GM12878 (cell line): ENCODE measurements around the gene HERPUD1. TPM values are rescaled to one million over a fixed set of nuclear protein-coding genes. Genes with fewer than 3 reads are reported as not detected.

ENCODE experiments used
- ATF7 ChIP-seq: fragments of 450-650 bp; IDR thresholded peaks from 2 replicates; pipeline ENCODE4 v1.6.1; 2016; ENCODE audit warnings: low read depth, mild to moderate bottlenecking
- BHLHE40 ChIP-seq, 2 experiments: fragments of 450-650 bp in 1 of 2; IDR thresholded peaks; 2 replicates each; pipeline ENCODE4 v1.6.1; 2011 to 2017; ENCODE audit warnings: low read depth in 2 of 2, borderline replicate concordance in 1 of 2, improper control_type of control experiment in 1 of 2, low read length in 1 of 2, mild to moderate bottlenecking in 1 of 2
- CBFB ChIP-seq: IDR thresholded peaks from 2 replicates; pipeline ENCODE4 v1.6.1; 2016; ENCODE audit warnings: antibody characterized with exemption, low read depth
- CHD1 ChIP-seq: IDR thresholded peaks from 2 replicates; pipeline ENCODE4 v1.6.1; 2012; ENCODE audit warnings: low read depth, low read length, improper control_type of control experiment
- CREM ChIP-seq: IDR thresholded peaks from 2 replicates; pipeline ENCODE4 v1.6.1; 2014; ENCODE audit warnings: antibody characterized with exemption, low read depth
- EZH2 ChIP-seq: IDR thresholded peaks from 2 replicates; pipeline ENCODE4 v1.6.1; 2012; ENCODE audit warnings: low read depth, mild to moderate bottlenecking, control low read depth, inconsistent platforms, low read length, borderline replicate concordance; ENCODE audit not compliant: control insufficient read depth
- GABPA ChIP-seq: IDR thresholded peaks from 2 replicates; pipeline ENCODE4 v1.6.1; 2014; ENCODE audit warnings: antibody characterized with exemption, low read depth, mild to moderate bottlenecking, inconsistent platforms
- IRF3 ChIP-seq: fragments of 450-650 bp; IDR thresholded peaks from 2 replicates; pipeline ENCODE4 v1.6.1; 2014; ENCODE audit warnings: mild to moderate bottlenecking
- KLF5 ChIP-seq: fragments of 450-650 bp; IDR thresholded peaks from 2 replicates; pipeline ENCODE4 v1.6.1; 2014; ENCODE audit warnings: mild to moderate bottlenecking; ENCODE audit not compliant: partially characterized antibody
- LARP7 ChIP-seq: fragments of 450-650 bp; IDR thresholded peaks from 2 replicates; pipeline ENCODE4 v1.6.1; 2017; ENCODE audit warnings: mild to moderate bottlenecking
- NFYA ChIP-seq: IDR thresholded peaks from 2 replicates; pipeline ENCODE4 v1.6.1; 2011; ENCODE audit warnings: low read depth, mild to moderate bottlenecking, low read length, improper control_type of control experiment, borderline replicate concordance
- NR2F1 ChIP-seq: fragments of 450-650 bp; conservative IDR thresholded peaks from 2 replicates; pipeline ENCODE4 v1.6.1; 2017; ENCODE audit warnings: mild to moderate bottlenecking
- NRF1 ChIP-seq: conservative IDR thresholded peaks from 2 replicates; pipeline ENCODE4 v1.6.1; 2011; ENCODE audit warnings: mild to moderate bottlenecking, low read depth, low read length, improper control_type of control experiment
- RFX5 ChIP-seq: IDR thresholded peaks from 2 replicates; pipeline ENCODE4 v1.6.1; 2011; ENCODE audit warnings: low read depth, low read length, improper control_type of control experiment
- RUNX3 ChIP-seq: IDR thresholded peaks from 2 replicates; pipeline ENCODE4 v1.6.1; 2012; ENCODE audit warnings: low read length, inconsistent platforms
- SMC3 ChIP-seq: IDR thresholded peaks from 2 replicates; pipeline ENCODE4 v1.6.1; 2011; ENCODE audit warnings: low read length, improper control_type of control experiment, borderline replicate concordance
- ZBTB40 ChIP-seq: fragments of 450-650 bp; IDR thresholded peaks from 2 replicates; pipeline ENCODE4 v1.6.1; 2016; ENCODE audit warnings: mild to moderate bottlenecking, moderate library complexity, borderline replicate concordance
- polyA plus RNA-seq, 11 experiments: library from polyadenylated mRNA; depleted of rRNA in 4 of 11; unstranded in 6 of 11; stranded (reverse) in 5 of 11; fragments of >200 nt; fragmentation: Nextera tagmentation in 4 of 11; fragmentation: Illumina TruSeq in 1 of 11; extraction: Ambion mirVana in 4 of 11; extraction: Trizol in 1 of 11; gene quantifications; 1 replicate in 1 of 11; 2 replicates in 10 of 11; pipeline versions ENCODE4 v1.2.1 to v1.2.3, GENCODE V29; 2011 to 2016; ENCODE audit warnings: inconsistent platforms in 2 of 11, missing spikeins in 2 of 11, low read depth in 1 of 11
- total RNA-seq, 4 experiments: library from RNA; depleted of rRNA in 3 of 4; stranded (reverse); fragments of >200 nt in 3 of 4; fragmentation: Illumina TruSeq in 1 of 4; extraction: Trizol in 1 of 4; gene quantifications; 2 replicates each; pipeline versions ENCODE4 v1.2.1 to v1.2.3, GENCODE V29; 2013 to 2021
- TF ChIP-seq, protein P1 (sequence below): fragments of 450-650 bp; IDR thresholded peaks from 2 replicates; pipeline ENCODE4 v1.6.1; 2018; ENCODE audit warnings: borderline replicate concordance, mild to moderate bottlenecking; ENCODE audit not compliant: partially characterized antibody
- TF ChIP-seq, protein P2 (sequence below): fragments of 150-350 bp; IDR thresholded peaks from 2 replicates; pipeline ENCODE4 v1.6.1; 2016; ENCODE audit warnings: low read depth, low read length

The HERPUD1 gene
- total and polyA plus RNA-seq, 10 of the 15 experiments (the other 5 are each of a cell fraction or from before 2014, with no cell fraction given): 32.6 to 212 (median 122) TPM

GRCh38 chr16:56950881-56951771 lies 19.2 kb downstream of the HERPUD1 start (continued):
- peak; percentile 42 for TF ChIP-seq ATF7
- no peak for TF ChIP-seq CBFB
- no peak for TF ChIP-seq NRF1
- no peak for TF ChIP-seq EZH2
- TF ChIP-seq, protein P1, sequence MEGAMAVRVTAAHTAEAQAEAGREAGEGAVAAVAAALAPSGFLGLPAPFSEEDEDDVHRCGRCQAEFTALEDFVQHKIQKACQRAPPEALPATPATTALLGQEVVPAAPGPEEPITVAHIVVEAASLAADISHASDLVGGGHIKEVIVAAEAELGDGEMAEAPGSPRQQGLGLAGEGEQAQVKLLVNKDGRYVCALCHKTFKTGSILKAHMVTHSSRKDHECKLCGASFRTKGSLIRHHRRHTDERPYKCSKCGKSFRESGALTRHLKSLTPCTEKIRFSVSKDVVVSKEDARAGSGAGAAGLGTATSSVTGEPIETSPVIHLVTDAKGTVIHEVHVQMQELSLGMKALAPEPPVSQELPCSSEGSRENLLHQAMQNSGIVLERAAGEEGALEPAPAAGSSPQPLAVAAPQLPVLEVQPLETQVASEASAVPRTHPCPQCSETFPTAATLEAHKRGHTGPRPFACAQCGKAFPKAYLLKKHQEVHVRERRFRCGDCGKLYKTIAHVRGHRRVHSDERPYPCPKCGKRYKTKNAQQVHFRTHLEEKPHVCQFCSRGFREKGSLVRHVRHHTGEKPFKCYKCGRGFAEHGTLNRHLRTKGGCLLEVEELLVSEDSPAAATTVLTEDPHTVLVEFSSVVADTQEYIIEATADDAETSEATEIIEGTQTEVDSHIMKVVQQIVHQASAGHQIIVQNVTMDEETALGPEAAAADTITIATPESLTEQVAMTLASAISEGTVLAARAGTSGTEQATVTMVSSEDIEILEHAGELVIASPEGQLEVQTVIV: no peak
- TF ChIP-seq RUNX3: peak; percentile 44
- TF ChIP-seq LARP7: 0 out of 2 replicates have a peak, but pooled peaks have one; percentile 57
- peak; percentile 33; the same call in 1 of the 2 replicates for TF ChIP-seq CREM
- peak; percentile 73 for TF ChIP-seq NR2F1
- TF ChIP-seq GABPA: no peak
- no peak for TF ChIP-seq NFYA
- TF ChIP-seq IRF3: no peak
- no peak for TF ChIP-seq CHD1
- TF ChIP-seq, protein P2, sequence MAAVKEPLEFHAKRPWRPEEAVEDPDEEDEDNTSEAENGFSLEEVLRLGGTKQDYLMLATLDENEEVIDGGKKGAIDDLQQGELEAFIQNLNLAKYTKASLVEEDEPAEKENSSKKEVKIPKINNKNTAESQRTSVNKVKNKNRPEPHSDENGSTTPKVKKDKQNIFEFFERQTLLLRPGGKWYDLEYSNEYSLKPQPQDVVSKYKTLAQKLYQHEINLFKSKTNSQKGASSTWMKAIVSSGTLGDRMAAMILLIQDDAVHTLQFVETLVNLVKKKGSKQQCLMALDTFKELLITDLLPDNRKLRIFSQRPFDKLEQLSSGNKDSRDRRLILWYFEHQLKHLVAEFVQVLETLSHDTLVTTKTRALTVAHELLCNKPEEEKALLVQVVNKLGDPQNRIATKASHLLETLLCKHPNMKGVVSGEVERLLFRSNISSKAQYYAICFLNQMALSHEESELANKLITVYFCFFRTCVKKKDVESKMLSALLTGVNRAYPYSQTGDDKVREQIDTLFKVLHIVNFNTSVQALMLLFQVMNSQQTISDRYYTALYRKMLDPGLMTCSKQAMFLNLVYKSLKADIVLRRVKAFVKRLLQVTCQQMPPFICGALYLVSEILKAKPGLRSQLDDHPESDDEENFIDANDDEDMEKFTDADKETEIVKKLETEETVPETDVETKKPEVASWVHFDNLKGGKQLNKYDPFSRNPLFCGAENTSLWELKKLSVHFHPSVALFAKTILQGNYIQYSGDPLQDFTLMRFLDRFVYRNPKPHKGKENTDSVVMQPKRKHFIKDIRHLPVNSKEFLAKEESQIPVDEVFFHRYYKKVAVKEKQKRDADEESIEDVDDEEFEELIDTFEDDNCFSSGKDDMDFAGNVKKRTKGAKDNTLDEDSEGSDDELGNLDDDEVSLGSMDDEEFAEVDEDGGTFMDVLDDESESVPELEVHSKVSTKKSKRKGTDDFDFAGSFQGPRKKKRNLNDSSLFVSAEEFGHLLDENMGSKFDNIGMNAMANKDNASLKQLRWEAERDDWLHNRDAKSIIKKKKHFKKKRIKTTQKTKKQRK: no peak
- TF ChIP-seq SMC3: peak; percentile 71
- no peak for TF ChIP-seq RFX5
- TF ChIP-seq KLF5: no peak
- TF ChIP-seq BHLHE40 (IDR thresholded peaks at IDR 0.05; ENCODE audit: borderline replicate concordance in 1 of 2, low read depth in 2 of 2, low read length in 1 of 2): peak; percentile 51 to 67; a peak in 3 of 4 replicates
- no peak for TF ChIP-seq ZBTB40
